IMR-90 (cell line): ENCODE measurements around the gene TEX2. TPM values are rescaled to one million over a fixed set of nuclear protein-coding genes. Genes with fewer than 3 reads are reported as not detected.

ENCODE experiments used
- ATAC-seq: fragments of 200-7000 bp; cut with Tn5 transposase; 2 replicates; pipeline ENCODE4 v1.9.1; 2020; ENCODE audit warnings: low read depth, mild to moderate bottlenecking, moderate library complexity
- BruUV-seq: library from RNA; stranded (reverse); fragments of 400-500 nt; replicated peaks from 2 replicates; lab custom pipeline; 2021; lab: Mats Ljungman, UMichigan
- CTCF ChIA-PET: fragments of 300-600 bp; formaldehyde crosslinking; extraction: SDS; loops from one replicate; lab custom pipeline; 2021; ENCODE audit warnings: antibody characterized with exemption; lab: Yijun Ruan, JAX
- POLR2A ChIA-PET: fragments of 300-600 bp; sonication (Branson Sonifier 250); formaldehyde crosslinking; loops from one replicate; lab custom pipeline; 2022; ENCODE audit warnings: antibody characterized with exemption; ENCODE audit not compliant: unreplicated experiment; lab: Charles Lee
- DNase-seq: peaks from one replicate; pipeline ENCODE4 v3.0.0; 2013
- H2AFZ ChIP-seq: replicated peaks from 2 replicates; pipeline ENCODE3; 2013; ENCODE audit warnings: low read length, mild to moderate bottlenecking; ENCODE audit not compliant: poor library complexity
- H2AK5ac ChIP-seq: 2 replicates; pipeline ENCODE4 v1.6.1; 2013; ENCODE audit warnings: low read depth, low read length, inconsistent platforms
- H2AK9ac ChIP-seq: replicated peaks from 2 replicates; pipeline ENCODE3; 2013; ENCODE audit warnings: mild to moderate bottlenecking, low read depth, low read length, moderate library complexity; ENCODE audit not compliant: poor library complexity
- H2BK120ac ChIP-seq: 2 replicates; pipeline ENCODE4 v1.6.1; 2013; ENCODE audit warnings: low read depth, low read length, inconsistent platforms
- H2BK15ac ChIP-seq: 3 replicates; pipeline ENCODE4 v1.6.1; 2013; ENCODE audit warnings: low read depth, low read length, inconsistent platforms
- H2BK20ac ChIP-seq: 2 replicates; pipeline ENCODE4 v1.6.1; 2013; ENCODE audit warnings: low read depth, mild to moderate bottlenecking, inconsistent platforms, low read length, moderate library complexity
- H2BK5ac ChIP-seq: 2 replicates; pipeline ENCODE4 v1.6.1; 2013; ENCODE audit warnings: mild to moderate bottlenecking, low read depth, low read length, inconsistent platforms; ENCODE audit not compliant: poor library complexity, severe bottlenecking
- H3K14ac ChIP-seq: replicated peaks from 2 replicates; pipeline ENCODE4 v1.6.1; 2013; ENCODE audit warnings: low read depth, low read length, inconsistent platforms
- H3K18ac ChIP-seq: 2 replicates; pipeline ENCODE4 v1.6.1; 2013; ENCODE audit warnings: low read depth, low read length, control low read depth
- H3K23ac ChIP-seq: 2 replicates; pipeline ENCODE4 v1.6.1; 2013; ENCODE audit warnings: low read depth, low read length, inconsistent platforms
- H3K27ac ChIP-seq: 2 replicates; pipeline ENCODE4 v1.5.1; 2013; ENCODE audit warnings: mild to moderate bottlenecking, control low read depth, low read length; ENCODE audit not compliant: insufficient read depth
- H3K27me3 ChIP-seq: 2 replicates; pipeline ENCODE4 v1.6.1; 2013; ENCODE audit warnings: low read length; ENCODE audit not compliant: control insufficient read depth, insufficient read depth
- H3K36me3 ChIP-seq: 2 replicates; pipeline ENCODE4 v1.6.1; 2013; ENCODE audit warnings: low read length, mixed read lengths; ENCODE audit not compliant: control insufficient read depth, insufficient read depth
- H3K4ac ChIP-seq: 2 replicates; pipeline ENCODE4 v1.6.1; 2013; ENCODE audit warnings: low read depth, low read length, inconsistent platforms
- H3K4me1 ChIP-seq: 2 replicates; pipeline ENCODE4 v1.6.1; 2013; ENCODE audit warnings: low read length, mixed read lengths; ENCODE audit not compliant: control insufficient read depth, insufficient read depth
- H3K4me2 ChIP-seq: 2 replicates; pipeline ENCODE4 v1.6.1; 2013; ENCODE audit warnings: low read depth, mild to moderate bottlenecking, control low read depth, low read length, moderate library complexity
- H3K4me3 ChIP-seq: 2 replicates; pipeline ENCODE4 v1.5.1; 2013; ENCODE audit warnings: low read depth, mild to moderate bottlenecking, control low read depth, low read length, moderate library complexity; ENCODE audit not compliant: insufficient read depth
- H3K56ac ChIP-seq: 2 replicates; pipeline ENCODE4 v1.6.1; 2013; ENCODE audit warnings: low read length, inconsistent platforms; ENCODE audit not compliant: insufficient read depth; ENCODE audit errors: extremely low read depth
- H3K79me1 ChIP-seq, 2 experiments: 2 replicates each; pipeline ENCODE4 v1.6.1; 2013; ENCODE audit warnings: low read length in 2 of 2, inconsistent platforms in 1 of 2, low read depth in 1 of 2
- H3K9ac ChIP-seq: 2 replicates; pipeline ENCODE4 v1.6.1; 2013; ENCODE audit warnings: low read depth, low read length, control low read depth
- H3K9me1 ChIP-seq: 2 replicates; pipeline ENCODE4 v1.6.1; 2013; ENCODE audit warnings: low read length, inconsistent platforms; ENCODE audit not compliant: insufficient read depth
- H3K9me3 ChIP-seq: 2 replicates; pipeline ENCODE4 v1.6.1; 2013; ENCODE audit warnings: low read length; ENCODE audit not compliant: control insufficient read depth, insufficient read depth
- H4K20me1 ChIP-seq: 2 replicates; pipeline ENCODE4 v1.6.1; 2013; ENCODE audit warnings: low read length, inconsistent platforms; ENCODE audit not compliant: insufficient read depth
- H4K5ac ChIP-seq: 2 replicates; pipeline ENCODE4 v1.6.1; 2013; ENCODE audit warnings: mild to moderate bottlenecking, low read depth, low read length, control low read depth
- H4K8ac ChIP-seq, 2 experiments: 2 replicates each; pipeline ENCODE4 v1.6.1; 2013; ENCODE audit warnings: low read depth in 2 of 2, low read length in 2 of 2, control low read depth in 1 of 2, inconsistent platforms in 1 of 2
- H4K91ac ChIP-seq: 2 replicates; pipeline ENCODE4 v1.6.1; 2013; ENCODE audit warnings: low read depth, low read length, inconsistent platforms; ENCODE audit not compliant: insufficient read depth
- BHLHE40 ChIP-seq: fragments of 150-350 bp; IDR thresholded peaks from 2 replicates; pipeline ENCODE4 v1.6.1; 2016; ENCODE audit warnings: mild to moderate bottlenecking, low read depth, low read length
- MAFK ChIP-seq: IDR thresholded peaks from 2 replicates; pipeline ENCODE4 v1.6.1; 2012; ENCODE audit warnings: low read depth, low read length, improper control_type of control experiment
- MXI1 ChIP-seq: IDR thresholded peaks from 2 replicates; pipeline ENCODE4 v1.6.1; 2012; ENCODE audit warnings: low read depth, mild to moderate bottlenecking, low read length, moderate library complexity, borderline replicate concordance
- RAD21 ChIP-seq: IDR thresholded peaks from 2 replicates; pipeline ENCODE4 v1.6.1; 2012; ENCODE audit warnings: low read length, improper control_type of control experiment
- SMC3 ChIP-seq: fragments of 150-350 bp; IDR thresholded peaks from 2 replicates; pipeline ENCODE4 v1.6.1; 2016; ENCODE audit warnings: low read depth, mild to moderate bottlenecking, antibody characterized with exemption, low read length, moderate library complexity
- WGBS, 2 experiments: methylation state at CpG; one replicate each; pipeline versions ENCODE4 v1.1.5 to v1.1.7; 2013; ENCODE audit warnings: missing lambda C conversion rate in 2 of 2; ENCODE audit not compliant: insufficient read length in 1 of 2; ENCODE audit errors: extremely low coverage in 2 of 2; 5-methylcytosine and 5-hydroxymethylcytosine counted together
- dilution Hi-C: fragments of 300-500 bp; cut with HindIII; formaldehyde crosslinking; loops from one replicate; pipeline ENCODE4 v1.14.3; 2018; ENCODE audit warnings: low sequenced_read_pairs; ENCODE audit not compliant: unreplicated experiment
- in situ Hi-C: fragments of 300-500 bp; cut with MboI; formaldehyde crosslinking; loops from 3 replicates; pipeline ENCODE4 v1.14.3; 2019; ENCODE audit warnings: low sequenced_read_pairs, inconsistent platforms, mixed read lengths
- intact Hi-C: fragments of 100-400 bp; cut with micrococcal nuclease; formaldehyde crosslinking; loops from 2 replicates; pipeline ENCODE4 v1.10.0; 2022
- polyA plus RNA-seq, 3 experiments: library from polyadenylated mRNA; depleted of rRNA; stranded (reverse); fragments of >200 nt; gene quantifications; 2 replicates each; pipeline ENCODE4 v1.2.3, GENCODE V29; 2012; ENCODE audit warnings: low replicate concordance in 1 of 3
- total RNA-seq: library from RNA; depleted of rRNA; stranded (reverse); fragments of >200 nt; gene quantifications from 2 replicates; pipeline ENCODE4 v1.2.3, GENCODE V29; 2012
- TF ChIP-seq, protein P1 (sequence below): conservative IDR thresholded peaks from 2 replicates; pipeline ENCODE4 v1.5.1; 2012; ENCODE audit warnings: mild to moderate bottlenecking, low read depth, low read length, improper control_type of control experiment
- TF ChIP-seq, protein P2 (sequence below): fragments of 150-350 bp; IDR thresholded peaks from 2 replicates; pipeline ENCODE4 v1.6.1; 2016; ENCODE audit warnings: low read depth, mild to moderate bottlenecking, low read length, moderate library complexity, borderline replicate concordance

TEX2 gene
- total and polyA plus RNA-seq, 2 of the 4 experiments (the other 2 are of a cell fraction): 18.2 to 21.9 TPM

- no peak for TF ChIP-seq MAFK
- TF ChIP-seq, protein P1, sequence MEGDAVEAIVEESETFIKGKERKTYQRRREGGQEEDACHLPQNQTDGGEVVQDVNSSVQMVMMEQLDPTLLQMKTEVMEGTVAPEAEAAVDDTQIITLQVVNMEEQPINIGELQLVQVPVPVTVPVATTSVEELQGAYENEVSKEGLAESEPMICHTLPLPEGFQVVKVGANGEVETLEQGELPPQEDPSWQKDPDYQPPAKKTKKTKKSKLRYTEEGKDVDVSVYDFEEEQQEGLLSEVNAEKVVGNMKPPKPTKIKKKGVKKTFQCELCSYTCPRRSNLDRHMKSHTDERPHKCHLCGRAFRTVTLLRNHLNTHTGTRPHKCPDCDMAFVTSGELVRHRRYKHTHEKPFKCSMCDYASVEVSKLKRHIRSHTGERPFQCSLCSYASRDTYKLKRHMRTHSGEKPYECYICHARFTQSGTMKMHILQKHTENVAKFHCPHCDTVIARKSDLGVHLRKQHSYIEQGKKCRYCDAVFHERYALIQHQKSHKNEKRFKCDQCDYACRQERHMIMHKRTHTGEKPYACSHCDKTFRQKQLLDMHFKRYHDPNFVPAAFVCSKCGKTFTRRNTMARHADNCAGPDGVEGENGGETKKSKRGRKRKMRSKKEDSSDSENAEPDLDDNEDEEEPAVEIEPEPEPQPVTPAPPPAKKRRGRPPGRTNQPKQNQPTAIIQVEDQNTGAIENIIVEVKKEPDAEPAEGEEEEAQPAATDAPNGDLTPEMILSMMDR: peak; percentile 89
- no peak for TF ChIP-seq MXI1
- TF ChIP-seq, protein P2, sequence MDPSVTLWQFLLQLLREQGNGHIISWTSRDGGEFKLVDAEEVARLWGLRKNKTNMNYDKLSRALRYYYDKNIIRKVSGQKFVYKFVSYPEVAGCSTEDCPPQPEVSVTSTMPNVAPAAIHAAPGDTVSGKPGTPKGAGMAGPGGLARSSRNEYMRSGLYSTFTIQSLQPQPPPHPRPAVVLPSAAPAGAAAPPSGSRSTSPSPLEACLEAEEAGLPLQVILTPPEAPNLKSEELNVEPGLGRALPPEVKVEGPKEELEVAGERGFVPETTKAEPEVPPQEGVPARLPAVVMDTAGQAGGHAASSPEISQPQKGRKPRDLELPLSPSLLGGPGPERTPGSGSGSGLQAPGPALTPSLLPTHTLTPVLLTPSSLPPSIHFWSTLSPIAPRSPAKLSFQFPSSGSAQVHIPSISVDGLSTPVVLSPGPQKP: no peak
- peak; percentile 90 for TF ChIP-seq RAD21
- TF ChIP-seq BHLHE40: no peak
- TF ChIP-seq SMC3: peak; percentile 91
- Histone ChIP-seq H4K8ac (no peak overlapping the region), H3K9me1 (peaks cover 3% of the 10 kb centered on the region; the same call in 1 of the 2 replicates), H2BK15ac (no peak overlapping the region), H3K36me3 (no peaks in the 10 kb centered on the region), H3K9ac (no peak overlapping the region), H3K4me1 (peaks cover 6% of the 10 kb centered on the region), H4K91ac (no peak overlapping the region), H3K14ac (no peak overlapping the region), H3K56ac (no peak overlapping the region), H3K27ac (no peak overlapping the region), H3K18ac (no peak overlapping the region), H2BK120ac (no peak overlapping the region), H3K4me2 (no peak overlapping the region), H3K27me3 (no peaks in the 10 kb centered on the region), H2AK5ac (no peak overlapping the region), H2BK20ac (no peak overlapping the region), H4K20me1 (peaks cover 4% of the 10 kb centered on the region; the same call in 1 of the 2 replicates), H4K5ac (no peak overlapping the region), H2AFZ (no peak overlapping the region), H2AK9ac (no peak overlapping the region), H3K4ac (no peak overlapping the region), H3K9me3 (no peaks in the 10 kb centered on the region), H3K23ac (no peak overlapping the region), H3K79me1 (peaks cover 9 to 10% of the 10 kb centered on the region in 2 experiments), H2BK5ac (no peak overlapping the region), H3K4me3 (no peak overlapping the region)
- no TSS peak for BruUV-seq
- in situ Hi-C loops (loop anchor here (5.0 kb wide), 2 partner anchors 101 to 216 kb away; partner anchors contain the start of gene GH1), dilution Hi-C loops (no loop called here), intact Hi-C loops (loop anchor here (1.0 to 2.0 kb wide), 4 partner anchors 70 to 215 kb away; partner anchors contain the start of gene GH1)
- 14% methylated on average over 1 of the region's 8 CpGs; no CpG with 5 or more reads in 1 of the 2 experiments for WGBS, 2 experiments
- ChIA-PET CTCF (interaction anchor here (0.5 to 2.9 kb wide), 20 partner anchors 8 to 214 kb away, joined by 3 to 74 read pairs (median 4); no protein-coding TSS in a partner anchor), POLR2A (interaction anchor here (0.6 to 1.3 kb wide), 3 partner anchors 12 to 153 kb away, joined by 3 to 14 read pairs (median 3); no protein-coding TSS in a partner anchor)
- ATAC-seq (no peak), DNase-seq (peak; percentile 70)
Measured at GRCh38 chr17:64133546-64134215, 129.4 kb downstream of the TEX2 start.
